Skeletal muscle cell (primary cell): ENCODE measurements around the gene TICAM2.
"Not testable (repeated sequence)": the region's sequence is repeated elsewhere in the genome, so short reads cannot be mapped to it uniquely, and the experiment has no call there.

Source experiments
- DNase-seq: peaks from one replicate; pipeline ENCODE4 v3.0.0-alpha.2; 2010; ENCODE audit warnings: low read depth
- H3K4me3 ChIP-seq: 2 replicates; pipeline ENCODE4 v1.5.1; 2011; ENCODE audit warnings: low read depth, mild to moderate bottlenecking, control low read depth, low read length, moderate library complexity

Gene TICAM2, protein sequence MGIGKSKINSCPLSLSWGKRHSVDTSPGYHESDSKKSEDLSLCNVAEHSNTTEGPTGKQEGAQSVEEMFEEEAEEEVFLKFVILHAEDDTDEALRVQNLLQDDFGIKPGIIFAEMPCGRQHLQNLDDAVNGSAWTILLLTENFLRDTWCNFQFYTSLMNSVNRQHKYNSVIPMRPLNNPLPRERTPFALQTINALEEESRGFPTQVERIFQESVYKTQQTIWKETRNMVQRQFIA

DNA sequence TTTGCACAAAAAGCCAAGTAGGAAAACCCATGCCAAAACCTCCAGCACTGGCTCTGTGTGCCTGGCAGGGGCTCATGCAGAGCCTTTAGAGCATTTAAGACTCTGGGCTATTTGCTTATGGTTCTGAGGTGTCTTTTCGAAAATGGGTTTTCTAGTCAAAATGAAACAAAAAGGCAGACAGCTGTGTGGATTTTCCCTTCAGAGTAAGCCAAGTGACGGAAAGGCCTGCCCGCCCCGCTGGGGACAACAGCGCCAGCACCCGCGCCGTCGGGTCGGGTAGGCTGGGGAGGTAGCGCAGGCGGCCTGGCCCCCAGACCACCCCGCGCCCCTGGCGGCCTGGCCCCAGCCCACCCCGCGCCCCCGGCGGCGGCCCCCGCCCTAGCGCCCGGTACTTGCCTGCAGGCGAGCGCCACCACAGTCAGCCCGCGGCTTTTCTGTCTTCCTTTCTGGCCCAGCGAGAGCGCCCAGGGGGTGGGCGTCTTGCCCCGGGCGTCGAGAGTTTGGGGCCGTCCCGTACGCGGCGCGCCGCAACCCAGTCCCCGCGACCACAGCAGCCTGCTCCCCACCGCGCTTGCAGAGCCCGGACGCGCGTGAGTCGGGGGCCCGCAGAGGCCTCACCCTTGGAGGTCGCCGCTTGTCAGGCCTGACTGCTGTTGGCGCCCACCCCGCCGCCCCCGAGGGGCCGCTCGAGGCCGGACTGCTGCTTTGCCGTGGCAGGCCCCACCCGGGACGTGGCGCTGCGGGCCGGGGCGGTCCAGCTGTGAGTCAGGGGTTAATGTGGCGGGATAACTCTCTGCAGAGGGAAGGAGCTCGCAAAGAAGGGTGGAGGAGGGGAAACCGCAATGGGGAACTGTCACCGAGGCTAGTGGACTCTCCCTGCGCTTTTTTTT lies at the start of gene TICAM2:
TICAM2 (minus strand) TSS at position 779 of the 890 bp plus-strand sequence. CDS start 21,223 bp downstream, outside the sequence.
- no peak for DNase-seq
- H3K4me3 ChIP-seq, result peak within 1 kb of the TSS; percentile 70

DNA sequence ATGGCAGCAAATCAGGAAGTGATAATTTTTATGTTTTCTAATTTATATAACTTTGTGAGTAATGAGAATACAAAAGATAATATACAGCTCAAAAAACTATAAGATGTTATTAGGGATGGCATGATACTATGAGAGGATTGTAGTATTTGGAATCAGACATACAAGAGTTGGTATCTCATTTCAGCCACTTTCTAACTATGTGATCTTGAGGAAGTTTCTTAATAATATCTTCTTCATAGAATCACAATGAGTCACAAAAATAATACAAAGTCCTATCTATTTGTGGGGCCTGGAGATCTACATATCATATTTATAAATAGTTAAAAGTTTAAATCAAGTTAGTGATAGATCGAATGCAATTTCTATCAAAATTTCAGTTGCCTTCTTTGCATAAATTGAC lies 47.3 kb upstream of the TICAM2 start:
- no peak for DNase-seq
- no peak overlapping the region for H3K4me3 ChIP-seq

DNA sequence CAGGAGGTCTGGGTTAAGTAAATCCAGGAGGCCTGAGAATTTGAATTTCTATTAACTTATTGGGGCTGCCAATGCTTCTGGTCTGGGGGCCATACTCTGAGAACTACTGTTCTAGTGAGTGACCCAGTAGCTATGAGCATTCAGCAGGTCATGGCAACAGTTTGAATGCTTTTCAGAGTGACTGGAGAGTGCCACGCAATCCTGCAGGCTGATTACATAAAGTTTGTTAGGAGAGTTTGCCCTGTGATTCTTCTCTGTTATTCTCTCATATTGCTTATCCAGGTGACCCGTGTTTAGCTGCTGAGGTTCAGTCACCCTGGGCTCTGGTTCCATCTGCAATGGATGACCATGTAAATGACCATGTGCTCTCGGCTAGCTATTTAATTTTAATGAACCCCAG lies 45.8 kb upstream of the TICAM2 start:
- no peak for DNase-seq
- H3K4me3 ChIP-seq, result no peak overlapping the region

DNA sequence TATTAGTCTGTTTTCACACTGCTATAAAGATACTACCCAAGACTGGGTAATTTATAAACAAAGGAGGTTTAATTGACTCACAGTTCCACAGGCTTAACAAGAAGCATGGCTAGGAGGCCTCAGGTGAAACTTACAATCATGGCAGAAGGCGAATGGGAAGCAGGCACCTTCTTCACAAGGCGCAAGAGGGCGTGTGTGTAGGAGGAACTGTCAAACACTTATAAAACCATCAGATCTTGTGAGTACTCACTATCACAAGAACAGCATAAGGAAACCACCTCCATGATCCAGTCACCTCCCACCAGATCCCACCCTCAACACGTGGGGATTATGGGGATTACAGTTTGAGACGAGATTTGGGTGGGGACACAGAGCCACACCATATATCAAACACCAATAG lies 43.1 kb upstream of the TICAM2 start:
- DNase-seq, H3K4me3 ChIP-seq: not testable (repeated sequence)

DNA sequence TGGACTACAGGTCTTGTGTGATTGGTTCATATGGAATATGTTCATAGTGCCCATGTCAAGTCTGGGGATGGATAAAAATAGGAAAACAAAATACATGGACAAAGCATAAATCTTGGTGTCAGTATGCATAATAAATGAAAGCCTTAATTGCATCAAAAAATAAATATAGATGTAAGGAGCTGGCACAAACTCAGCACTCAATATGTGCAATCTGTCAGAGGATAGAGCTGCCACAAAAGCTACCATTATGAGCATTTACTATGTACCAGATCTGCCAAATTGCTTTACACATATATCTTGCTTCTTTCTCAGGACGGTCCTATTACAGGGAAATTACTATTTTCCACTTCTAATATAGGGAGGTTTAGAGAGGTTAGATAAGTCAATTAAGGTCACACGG lies 41.8 kb upstream of the TICAM2 start:
- no peak overlapping the region for H3K4me3 ChIP-seq
- no peak for DNase-seq

DNA sequence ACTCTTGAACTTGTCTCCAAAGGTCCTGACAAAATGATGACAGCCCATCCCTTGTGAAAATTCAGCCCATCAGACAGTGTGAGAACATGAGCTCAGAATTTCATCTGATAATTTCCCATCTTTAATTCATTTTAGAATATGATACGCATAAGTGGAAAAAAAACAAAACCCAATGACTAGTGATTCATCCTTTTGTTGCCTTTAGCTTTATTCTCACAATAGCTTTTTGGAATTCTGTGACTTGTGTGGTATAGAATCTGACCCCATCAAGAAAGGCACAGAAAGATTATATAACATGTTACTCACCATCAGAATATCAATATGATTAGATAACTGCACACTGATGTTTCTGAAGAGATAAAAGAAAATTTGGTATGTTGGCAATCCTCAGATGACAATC lies 39.7 kb upstream of the TICAM2 start:
- H3K4me3 ChIP-seq, result no peak overlapping the region
- DNase-seq, result no peak

DNA sequence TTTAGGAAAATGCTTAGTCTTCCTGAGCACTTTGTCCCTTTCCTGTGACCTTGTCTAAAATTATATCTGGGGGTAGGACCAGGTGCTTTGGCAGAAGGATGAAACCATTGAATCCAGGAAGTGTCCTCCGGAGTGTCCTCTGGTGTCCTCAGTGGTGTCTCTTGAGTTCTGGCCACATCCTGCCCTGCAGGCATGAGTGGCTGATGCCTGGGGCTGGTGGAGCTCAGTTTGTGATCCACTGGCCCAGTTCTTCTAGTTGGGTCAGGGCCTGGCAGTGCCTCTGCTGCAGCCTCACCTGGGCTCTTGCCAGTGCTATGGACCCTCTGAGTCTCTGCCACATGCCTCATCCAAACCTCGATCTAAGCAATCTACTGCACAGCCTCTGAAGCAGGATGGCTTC lies 38.0 kb upstream of the TICAM2 start:
- DNase-seq, result no peak
- no peak overlapping the region for H3K4me3 ChIP-seq

DNA sequence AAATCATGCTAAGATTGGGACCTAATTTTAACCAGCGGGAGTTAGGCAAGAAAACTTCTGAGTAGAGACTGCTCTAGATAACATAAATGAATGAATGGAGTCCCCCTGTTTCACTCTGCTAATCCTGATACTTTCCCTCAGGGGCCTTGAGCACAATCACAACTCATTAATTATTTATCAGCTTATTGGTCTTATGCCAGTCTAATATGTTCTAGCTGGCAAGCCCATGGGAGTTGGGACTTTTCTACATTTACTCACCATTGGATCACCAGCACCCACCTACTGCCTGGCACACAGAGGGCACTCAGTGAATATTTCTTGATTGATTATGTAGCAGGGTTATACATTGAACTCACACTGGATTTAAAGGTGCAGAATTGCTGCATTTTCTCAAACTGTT lies 37.1 kb upstream of the TICAM2 start:
- no peak overlapping the region for H3K4me3 ChIP-seq
- no peak for DNase-seq

DNA sequence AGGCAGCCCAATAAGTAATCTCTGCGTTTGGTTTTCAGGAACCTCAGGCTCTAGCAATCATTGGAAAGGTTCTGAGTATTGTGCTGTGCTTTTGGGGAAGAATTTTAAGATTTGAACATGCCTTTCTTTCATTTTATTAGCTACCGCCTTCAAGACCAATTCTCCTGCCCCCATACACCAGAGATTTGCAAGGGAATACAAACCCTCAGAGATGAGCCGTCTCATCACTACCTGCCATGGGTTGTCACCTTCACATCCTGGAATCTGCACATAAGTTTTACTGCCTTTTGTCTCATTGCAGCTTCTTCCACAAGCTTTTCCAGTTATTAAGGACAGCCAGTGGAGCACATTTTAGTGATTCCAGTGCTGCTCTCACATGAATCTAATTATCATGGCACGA lies 35.2 kb upstream of the TICAM2 start:
- no peak for DNase-seq
- no peak overlapping the region for H3K4me3 ChIP-seq

DNA sequence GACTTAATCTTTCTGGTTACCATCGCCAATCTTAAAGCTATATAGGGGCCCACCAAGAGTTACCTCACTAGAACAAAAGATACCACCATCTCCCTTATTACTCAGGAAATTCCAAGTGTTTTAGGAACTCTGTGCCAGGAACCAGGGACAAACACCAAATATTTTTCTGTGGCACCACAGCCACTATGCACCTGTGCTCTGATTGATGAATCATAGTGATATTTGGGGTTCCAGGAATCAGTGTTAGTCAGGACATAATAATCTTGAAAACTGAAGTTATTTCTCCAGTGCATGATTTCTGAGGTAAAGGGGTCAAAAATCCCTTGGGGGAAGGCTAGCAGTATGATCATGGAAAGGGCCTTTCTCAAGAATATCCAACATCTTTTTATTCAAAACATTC lies 33.7 kb upstream of the TICAM2 start:
- no peak for DNase-seq
- H3K4me3 ChIP-seq, result no peak overlapping the region

DNA sequence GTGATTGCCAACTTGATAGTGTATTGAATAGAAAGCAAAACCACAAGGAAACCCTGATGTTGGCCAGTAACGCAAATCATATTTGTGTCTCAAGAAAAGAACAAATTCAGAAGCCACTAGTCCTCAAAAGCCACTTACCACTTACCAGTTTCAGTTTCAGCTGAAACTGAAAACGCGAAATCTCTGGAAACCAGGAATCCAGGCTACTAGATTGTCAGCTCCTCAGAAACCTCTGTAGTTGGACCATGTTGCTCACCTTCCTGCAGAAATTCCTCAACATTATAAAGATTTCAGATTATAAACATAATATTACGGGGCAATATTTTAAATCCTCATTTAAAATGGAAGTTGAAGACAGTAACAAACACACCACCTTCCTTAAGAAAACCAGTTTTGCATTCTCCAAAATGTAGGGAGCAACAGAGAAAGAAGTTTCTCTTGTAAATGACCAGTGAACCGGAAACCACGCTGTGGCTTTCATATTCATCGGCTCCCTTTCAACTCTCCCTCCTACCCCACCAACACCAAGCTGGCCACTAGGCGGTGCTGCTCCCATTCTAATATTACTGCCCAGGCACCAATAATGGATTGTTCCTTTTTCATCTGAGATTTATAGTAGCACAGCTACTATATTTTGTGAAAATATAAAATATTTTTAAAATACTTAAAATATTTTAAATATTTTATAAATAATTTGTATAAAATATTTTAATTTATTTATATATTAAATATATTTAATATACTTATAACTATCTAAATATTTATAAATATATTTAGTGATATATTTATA lies 32.3 kb upstream of the TICAM2 start:
- peak overlapping the region; percentile 2 for H3K4me3 ChIP-seq
- DNase-seq, result no peak

DNA sequence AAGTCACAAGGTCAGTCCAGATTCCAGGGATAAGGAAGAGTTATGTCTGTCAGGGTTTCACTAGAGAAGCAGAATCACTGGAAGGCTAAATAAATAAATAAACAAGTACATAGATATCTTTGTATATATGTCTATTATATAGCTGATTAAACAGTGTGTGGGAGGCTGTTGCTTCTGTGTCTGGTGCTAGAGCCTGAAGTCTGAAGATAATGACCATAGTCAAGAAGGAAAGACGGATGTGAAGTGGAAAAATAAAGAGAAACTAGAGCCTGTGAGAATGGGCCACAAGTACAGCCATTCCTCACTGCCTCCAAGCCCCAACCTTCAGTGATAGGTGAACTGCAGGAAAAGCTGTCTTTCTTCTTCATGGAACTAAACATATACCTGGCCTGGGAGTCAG lies 27.6 kb upstream of the TICAM2 start:
- no peak for DNase-seq
- H3K4me3 ChIP-seq, result no peak overlapping the region

DNA sequence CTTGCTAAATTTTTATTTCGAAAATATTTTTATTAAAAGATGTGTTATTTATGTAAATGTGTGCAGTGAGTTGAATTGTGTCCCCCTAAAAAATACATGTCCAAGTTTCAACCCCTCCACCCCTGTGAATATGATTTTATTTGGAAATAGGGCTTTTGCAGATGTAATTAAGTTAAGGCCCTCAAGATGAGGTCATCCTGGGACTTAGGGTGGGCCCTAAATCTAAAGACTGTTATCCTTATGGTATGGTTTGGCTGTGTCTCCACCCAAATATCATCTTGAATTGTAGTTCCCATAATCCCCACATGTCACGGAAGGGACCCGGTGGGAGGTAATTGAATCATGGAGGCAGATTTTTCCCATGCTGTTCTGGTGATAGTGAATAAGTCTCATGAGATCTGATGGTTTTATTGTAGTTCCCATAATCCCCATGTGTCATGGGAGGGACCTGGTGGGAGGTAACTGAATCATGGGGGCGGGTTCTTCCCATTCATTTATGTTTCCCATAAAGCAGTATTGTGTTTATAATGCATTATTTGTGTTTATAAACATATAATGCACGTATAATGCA lies 25.1 kb upstream of the TICAM2 start:
- no peak overlapping the region for H3K4me3 ChIP-seq
- no peak for DNase-seq

DNA sequence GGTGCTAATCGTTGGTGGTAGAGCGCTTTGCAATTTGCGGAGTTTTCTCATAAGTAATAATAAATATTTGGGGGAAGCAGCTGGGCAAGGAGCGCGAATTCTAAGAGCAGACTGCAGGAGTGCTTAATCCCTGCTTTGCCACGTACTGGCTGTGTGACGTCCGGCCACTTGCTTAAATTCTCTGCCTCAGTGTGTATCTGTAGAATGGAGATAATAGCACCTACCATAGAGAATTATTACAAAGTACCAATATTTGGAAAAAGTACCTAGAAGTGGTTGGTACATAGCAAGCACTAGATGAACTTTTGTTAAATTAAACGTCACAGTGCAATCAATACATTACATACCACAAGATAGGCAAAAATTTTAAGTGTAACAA lies 24.2 kb upstream of the TICAM2 start:
- H3K4me3 ChIP-seq, result peak overlapping the region; percentile 67
- DNase-seq, result no peak

DNA sequence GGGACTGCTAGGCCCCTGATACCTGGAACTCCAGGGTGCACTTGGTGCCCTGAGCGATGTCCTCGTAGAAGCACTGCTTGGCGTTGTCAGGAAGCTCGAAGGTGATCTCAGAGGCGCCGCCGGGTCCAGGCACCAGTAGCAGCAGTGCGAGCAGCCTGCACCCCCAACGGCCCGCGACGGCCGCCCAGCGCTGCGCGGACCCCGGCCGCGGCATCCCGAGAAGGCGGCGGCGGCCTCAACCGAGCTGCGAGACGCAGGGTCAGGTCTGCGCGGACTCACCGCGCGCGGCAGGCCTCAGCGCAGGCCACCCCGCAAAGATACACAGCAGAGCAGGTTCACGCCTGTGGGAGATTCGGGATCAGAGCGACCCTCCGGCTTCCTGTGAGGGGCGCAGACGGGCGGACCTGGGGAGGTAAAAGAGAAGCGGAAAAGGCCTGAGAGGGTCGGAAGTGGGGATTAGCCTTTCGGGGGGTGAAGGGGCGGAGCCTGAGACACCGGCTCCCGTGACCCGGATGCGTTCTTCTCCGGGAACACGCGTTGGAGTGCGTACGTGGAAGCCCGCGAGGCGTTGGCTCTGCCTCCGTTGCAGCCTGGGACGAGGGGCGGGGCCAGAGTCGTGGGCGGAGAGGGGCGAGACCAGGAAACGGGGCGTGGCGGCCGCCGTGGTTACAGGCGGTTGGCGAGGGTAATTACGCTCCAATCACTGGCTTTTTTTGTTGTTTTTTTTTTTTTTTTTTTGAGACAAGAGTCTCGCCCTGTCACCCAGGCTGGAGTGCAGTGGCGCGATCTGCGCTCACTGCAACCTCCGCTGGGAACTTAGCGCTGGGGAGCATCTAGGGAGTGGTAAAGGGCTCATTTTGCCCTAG lies 23.5 kb upstream of the TICAM2 start, which contains the start of gene TMED7:
TMED7 (minus strand) TSS at position 458 of the 866 bp plus-strand sequence; CDS start at position 214, 244 bp downstream.
- DNase-seq, result peak; percentile 97
- peak within 1 kb of the TSS; percentile 67 for H3K4me3 ChIP-seq

DNA sequence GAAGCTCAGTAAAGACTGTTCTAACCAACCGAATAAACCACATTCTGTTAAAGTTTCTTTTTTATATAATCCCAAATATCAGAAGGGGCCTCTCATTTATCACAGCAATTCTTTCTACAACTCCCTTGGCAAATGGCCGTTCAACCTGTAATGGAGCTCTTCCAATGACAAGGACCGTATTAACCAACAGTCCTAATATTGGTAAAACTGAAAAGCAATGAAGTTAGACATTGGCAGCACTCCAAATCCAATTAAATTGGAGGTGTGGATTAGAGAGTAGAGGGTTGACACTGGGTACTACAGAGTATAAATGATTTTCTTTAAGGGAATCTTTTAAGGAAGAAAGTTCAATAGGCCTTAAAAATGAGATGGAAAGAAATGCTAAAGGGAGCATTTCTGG lies 22.7 kb upstream of the TICAM2 start:
- DNase-seq, result no peak
- peak overlapping the region; percentile 67 for H3K4me3 ChIP-seq

DNA sequence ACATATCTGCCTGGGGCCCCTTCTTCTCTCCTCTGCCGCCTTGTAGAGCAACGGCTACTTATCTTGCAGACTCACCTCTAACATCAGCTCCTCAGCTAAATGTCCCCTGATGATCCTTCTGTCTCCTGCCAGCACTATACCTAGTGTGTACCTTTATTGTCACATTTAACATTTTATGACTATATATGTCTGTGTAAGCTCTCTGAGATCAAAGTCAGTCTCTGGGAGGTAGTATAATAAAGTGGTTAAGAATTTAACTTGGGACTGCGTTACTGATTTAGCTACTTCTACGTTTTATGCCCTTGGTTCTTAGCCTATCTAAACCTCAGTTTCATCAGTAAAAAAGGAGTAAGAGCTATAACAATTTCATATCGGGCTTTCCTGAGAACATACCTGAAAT lies 21.4 kb upstream of the TICAM2 start:
- DNase-seq, result no peak
- H3K4me3 ChIP-seq, result peak overlapping the region; percentile 67

DNA sequence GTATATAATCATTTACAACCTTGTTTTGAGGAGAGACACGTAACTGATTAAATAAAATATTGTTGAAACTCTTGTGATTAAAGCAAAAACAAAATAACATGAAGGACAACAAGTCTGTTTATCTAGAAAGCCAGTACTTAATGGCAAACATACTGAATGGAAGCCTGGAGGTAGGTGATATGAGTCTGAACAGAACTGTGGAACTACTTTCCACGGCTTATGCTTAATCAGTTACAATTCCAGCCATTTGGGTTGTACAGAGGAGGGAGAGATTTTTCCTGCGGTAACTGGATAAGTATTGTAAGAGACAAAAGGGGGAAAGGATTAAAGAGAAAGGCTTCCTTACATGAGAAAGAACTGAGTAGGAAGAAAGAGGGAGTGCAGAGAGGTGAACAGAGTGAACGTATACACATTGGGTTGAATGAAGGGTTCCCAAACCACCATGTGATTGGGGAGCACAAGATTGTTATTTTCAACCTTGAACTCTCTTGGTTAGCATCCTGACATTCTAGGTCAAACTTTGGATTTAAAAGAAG lies 19.2 kb upstream of the TICAM2 start:
- no peak overlapping the region for H3K4me3 ChIP-seq
- no peak for DNase-seq

DNA sequence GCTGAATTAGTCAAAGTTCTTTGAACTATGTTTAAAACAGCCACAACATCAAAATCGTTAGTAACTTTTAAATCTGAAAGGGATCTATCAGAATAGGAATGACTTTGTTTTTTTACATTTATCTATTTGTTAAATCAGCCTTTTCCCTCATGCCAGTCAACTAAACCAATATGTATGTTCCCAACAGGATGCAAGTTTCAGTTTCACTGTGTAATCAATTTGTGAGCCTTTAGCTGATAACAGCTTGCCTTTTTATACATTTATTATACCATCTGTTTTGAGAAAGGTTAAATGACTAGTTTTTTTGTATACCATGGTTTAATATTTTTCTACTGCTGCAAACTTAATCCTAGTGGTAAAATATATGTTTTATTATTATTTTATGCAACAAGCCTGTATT lies 14.6 kb upstream of the TICAM2 start:
- no peak overlapping the region for H3K4me3 ChIP-seq
- no peak for DNase-seq
